ENCODE results near the gene PPM1B. TPM values are rescaled to one million over a fixed set of nuclear protein-coding genes. Genes with fewer than 3 reads are reported as not detected.

Gene PPM1B
- total RNA-seq, 1 donor from 2014 or later, result 36.2 TPM

GRCh38 chr2:44230378-44230777 is 61.7 kb downstream of the PPM1B start:
- DNase-seq (ENCODE audit: extremely low spot score, unreplicated experiment), result no peak
- H3K9me3 Mint-ChIP-seq (ENCODE audit: unreplicated experiment), result no peaks in the 10 kb centered on the region
- no peak for TF ChIP-seq CTCF (IDR thresholded peaks at IDR 0.05)
- no peak overlapping the region for H3K4me3 Mint-ChIP-seq (ENCODE audit: unreplicated experiment)
- peaks cover 22% of the 10 kb centered on the region for H3K4me1 Mint-ChIP-seq (ENCODE audit: unreplicated experiment)
- no peaks in the 10 kb centered on the region for H3K27me3 Mint-ChIP-seq (ENCODE audit: unreplicated experiment)
- H3K27ac Mint-ChIP-seq (ENCODE audit: unreplicated experiment), result no peak overlapping the region
- H3K36me3 Mint-ChIP-seq (ENCODE audit: unreplicated experiment), result peaks cover 8% of the 10 kb centered on the region

DNA sequence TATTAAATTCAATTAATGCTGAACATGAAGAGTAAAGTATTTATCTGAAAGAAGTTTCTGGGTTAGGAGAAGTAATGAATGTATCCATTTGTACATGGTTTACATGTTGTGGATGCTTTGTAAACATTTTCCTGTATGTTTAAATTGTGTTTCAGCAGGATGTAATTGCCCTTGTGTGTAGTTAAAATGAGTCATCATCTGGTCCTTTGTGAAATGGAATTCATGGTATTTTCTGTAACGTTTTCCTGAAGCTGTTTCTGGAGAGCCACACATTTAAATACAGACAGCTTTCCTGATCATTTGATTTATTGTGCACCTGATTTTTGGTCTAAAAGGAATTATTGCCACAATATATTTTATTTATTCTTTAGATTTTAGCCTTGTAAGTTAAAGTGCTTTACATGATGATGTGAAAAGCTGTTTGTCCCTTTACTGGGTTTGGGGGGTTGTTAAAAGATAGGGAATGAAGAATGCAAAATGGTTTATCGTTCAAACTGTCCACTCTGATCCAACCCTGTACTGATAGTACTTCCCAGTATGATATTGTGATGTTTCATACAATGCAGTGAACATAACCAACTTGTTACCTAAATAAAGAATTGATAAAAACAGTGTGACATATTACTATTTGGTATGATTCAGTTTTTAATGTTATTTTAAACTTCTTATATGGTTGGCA is 64.9 kb downstream of the PPM1B start:
- TF ChIP-seq CTCF (IDR thresholded peaks at IDR 0.05), result no peak
- peak overlapping the region; percentile 41 for H3K27ac Mint-ChIP-seq (ENCODE audit: unreplicated experiment)
- peaks cover 4% of the 10 kb centered on the region for H3K36me3 Mint-ChIP-seq (ENCODE audit: unreplicated experiment)
- peaks cover 30% of the 10 kb centered on the region for H3K4me1 Mint-ChIP-seq (ENCODE audit: unreplicated experiment)
- no peak for DNase-seq (ENCODE audit: extremely low spot score, unreplicated experiment)
- no peak overlapping the region for H3K4me3 Mint-ChIP-seq (ENCODE audit: unreplicated experiment)
- no peaks in the 10 kb centered on the region for H3K9me3 Mint-ChIP-seq (ENCODE audit: unreplicated experiment)
- H3K27me3 Mint-ChIP-seq (ENCODE audit: unreplicated experiment), result no peaks in the 10 kb centered on the region

GRCh38 chr2:44237221-44237620 is 68.5 kb downstream of the PPM1B start:
- no peaks in the 10 kb centered on the region for H3K9me3 Mint-ChIP-seq (ENCODE audit: unreplicated experiment)
- no peak overlapping the region for H3K4me3 Mint-ChIP-seq (ENCODE audit: unreplicated experiment)

GRCh38 chr2:44242904-44243303 is 74.2 kb downstream of the PPM1B start:
- Mint-ChIP-seq H3K36me3 (ENCODE audit: unreplicated experiment) (no peaks in the 10 kb centered on the region), H3K27ac (ENCODE audit: unreplicated experiment) (no peak overlapping the region), H3K4me3 (ENCODE audit: unreplicated experiment) (no peak overlapping the region), H3K4me1 (ENCODE audit: unreplicated experiment) (peaks cover 13% of the 10 kb centered on the region), H3K9me3 (ENCODE audit: unreplicated experiment) (no peaks in the 10 kb centered on the region), H3K27me3 (ENCODE audit: unreplicated experiment) (no peaks in the 10 kb centered on the region)
- no peak for TF ChIP-seq CTCF (IDR thresholded peaks at IDR 0.05)
- DNase-seq (ENCODE audit: extremely low spot score, unreplicated experiment), result no peak

More at GRCh38 chr2:44237221-44237620, 68.5 kb downstream of the PPM1B start:
- Mint-ChIP-seq H3K4me1 (ENCODE audit: unreplicated experiment) (peaks cover 30% of the 10 kb centered on the region), H3K27me3 (ENCODE audit: unreplicated experiment) (no peaks in the 10 kb centered on the region), H3K36me3 (ENCODE audit: unreplicated experiment) (no peaks in the 10 kb centered on the region), H3K27ac (ENCODE audit: unreplicated experiment) (no peak overlapping the region)
- DNase-seq (ENCODE audit: extremely low spot score, unreplicated experiment), result no peak
- TF ChIP-seq CTCF (IDR thresholded peaks at IDR 0.05), result no peak

- Mint-ChIP-seq H3K4me3 (ENCODE audit: unreplicated experiment) (peak overlapping the region; percentile 43), H3K9me3 (ENCODE audit: unreplicated experiment) (no peaks in the 10 kb centered on the region), H3K27ac (ENCODE audit: unreplicated experiment) (no peak overlapping the region), H3K27me3 (ENCODE audit: unreplicated experiment) (no peaks in the 10 kb centered on the region), H3K36me3 (ENCODE audit: unreplicated experiment) (no peaks in the 10 kb centered on the region), H3K4me1 (ENCODE audit: unreplicated experiment) (peaks cover 13% of the 10 kb centered on the region)
- no peak for DNase-seq (ENCODE audit: extremely low spot score, unreplicated experiment)
- peak; percentile 71 for TF ChIP-seq CTCF (IDR thresholded peaks at IDR 0.05)
These were observed 75.6 kb downstream of the PPM1B start for GRCh38 chr2:44244135-44244871.

Measured in osteocyte (in vitro differentiated cells).